ENCODE results near the gene PELI3.
A peak's percentile ranks its signal among the peaks of the same experiment; 100 is the strongest.

GRCh38 chr11:66491315-66491935, 24.7 kb downstream of the PELI3 start:
- TF ChIP-seq CTCF (conservative IDR thresholded peaks at IDR 0.05 in 1 of 2, IDR thresholded peaks at IDR 0.05 in 1 of 2; ENCODE audit: extremely low read depth in 1 of 2, insufficient read depth in 1 of 2, low read depth in 1 of 2, low read length in 2 of 2) (peak in 1 of 2 donors; percentile 10), EZH2 (IDR thresholded peaks at IDR 0.05; ENCODE audit: borderline replicate concordance, low read length) (no peak)
